Measurements from ENCODE around the gene TEX36.

DNA sequence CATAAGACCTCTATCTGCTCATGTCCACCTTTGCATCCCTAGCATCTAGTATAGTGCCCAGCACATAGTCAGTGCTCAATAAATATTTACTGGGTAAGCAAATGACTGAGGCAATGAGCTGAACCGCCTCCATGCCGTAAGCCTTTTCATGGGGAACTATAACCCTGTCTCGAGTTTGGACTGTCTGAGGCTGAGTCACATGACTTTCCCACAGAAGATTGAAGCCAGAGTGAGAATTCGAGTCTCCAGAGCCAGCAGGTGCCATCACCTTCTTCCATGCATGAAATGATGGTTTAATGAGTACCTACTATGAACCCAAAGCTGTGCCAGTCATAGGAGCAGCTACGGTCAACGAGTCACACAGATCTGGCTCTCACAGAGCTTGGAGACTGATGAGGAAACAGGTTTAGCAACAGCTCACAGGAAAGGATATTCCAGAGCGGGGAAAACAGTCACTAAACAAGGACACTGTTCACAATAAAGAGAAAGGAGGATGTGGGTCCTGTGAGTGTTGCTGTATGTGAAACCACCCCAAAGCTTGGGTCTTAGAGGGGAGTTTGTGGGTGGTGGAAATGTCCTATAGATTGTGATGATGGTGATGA, 75.2 kb downstream of the TEX36 start:
- TF ChIP-seq, protein P1, sequence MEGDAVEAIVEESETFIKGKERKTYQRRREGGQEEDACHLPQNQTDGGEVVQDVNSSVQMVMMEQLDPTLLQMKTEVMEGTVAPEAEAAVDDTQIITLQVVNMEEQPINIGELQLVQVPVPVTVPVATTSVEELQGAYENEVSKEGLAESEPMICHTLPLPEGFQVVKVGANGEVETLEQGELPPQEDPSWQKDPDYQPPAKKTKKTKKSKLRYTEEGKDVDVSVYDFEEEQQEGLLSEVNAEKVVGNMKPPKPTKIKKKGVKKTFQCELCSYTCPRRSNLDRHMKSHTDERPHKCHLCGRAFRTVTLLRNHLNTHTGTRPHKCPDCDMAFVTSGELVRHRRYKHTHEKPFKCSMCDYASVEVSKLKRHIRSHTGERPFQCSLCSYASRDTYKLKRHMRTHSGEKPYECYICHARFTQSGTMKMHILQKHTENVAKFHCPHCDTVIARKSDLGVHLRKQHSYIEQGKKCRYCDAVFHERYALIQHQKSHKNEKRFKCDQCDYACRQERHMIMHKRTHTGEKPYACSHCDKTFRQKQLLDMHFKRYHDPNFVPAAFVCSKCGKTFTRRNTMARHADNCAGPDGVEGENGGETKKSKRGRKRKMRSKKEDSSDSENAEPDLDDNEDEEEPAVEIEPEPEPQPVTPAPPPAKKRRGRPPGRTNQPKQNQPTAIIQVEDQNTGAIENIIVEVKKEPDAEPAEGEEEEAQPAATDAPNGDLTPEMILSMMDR (conservative IDR thresholded peaks at IDR 0.05): no peak
- TF ChIP-seq EZH2 (IDR thresholded peaks at IDR 0.05; ENCODE audit: low read depth): no peak
